CD4-positive, alpha-beta T cell (primary cell): Measurements from ENCODE around the gene FLT3LG. TPM values are rescaled to one million over a fixed set of nuclear protein-coding genes. Genes with fewer than 3 reads are reported as not detected.
"Not testable (repeated sequence)": the region's sequence is repeated elsewhere in the genome, so short reads cannot be mapped to it uniquely, and the experiment has no call there.

Source experiments
- ATAC-seq: fragments of 200-7000 bp; cut with Tn5 transposase; one replicate; pipeline ENCODE4 v1.10.0; 2022; ENCODE audit warnings: mild to moderate bottlenecking; ENCODE audit not compliant: poor library complexity
- CTCF ChIA-PET: fragments of 350-600 bp; sonication (Branson Sonifier 250); formaldehyde crosslinking; loops from one replicate; lab custom pipeline; 2021; ENCODE audit warnings: antibody characterized with exemption, inconsistent platforms; lab: Charles Lee
- POLR2A ChIA-PET: fragments of 350-600 bp; sonication (Branson Sonifier 250); formaldehyde crosslinking; loops from one replicate; lab custom pipeline; 2021; ENCODE audit warnings: antibody characterized with exemption, inconsistent platforms; lab: Charles Lee
- DNase-seq, 14 experiments: peaks; one replicate each; pipeline ENCODE4 v3.0.0-alpha.2; 2013 to 2020; ENCODE audit warnings: mixed read lengths in 2 of 14
- H3K27ac ChIP-seq, 2 donors: one replicate each; pipeline versions ENCODE4 v1.5.1 to v1.7.0; 2013; ENCODE audit warnings: low read length in 2 of 2, low read depth in 1 of 2, mild to moderate bottlenecking in 1 of 2
- H3K27me3 ChIP-seq, 2 experiments: 1 replicate in 1 of 2; 2 replicates in 1 of 2; pipeline versions ENCODE4 v1.6.1 to v1.7.0; 2013; ENCODE audit warnings: low read length in 2 of 2, control low read depth in 1 of 2, mild to moderate bottlenecking in 1 of 2, moderate library complexity in 1 of 2; ENCODE audit not compliant: insufficient read depth in 2 of 2, control insufficient read depth in 1 of 2
- H3K36me3 ChIP-seq: one replicate; pipeline ENCODE4 v1.6.1; 2013; ENCODE audit warnings: low read length, control low read depth; ENCODE audit not compliant: insufficient read depth
- H3K4me1 ChIP-seq: one replicate; pipeline ENCODE4 v1.6.1; 2013; ENCODE audit warnings: low read length, control low read depth; ENCODE audit not compliant: insufficient read depth
- H3K4me3 ChIP-seq: one replicate; pipeline ENCODE4 v1.5.1; 2013; ENCODE audit warnings: mild to moderate bottlenecking, low read length, moderate library complexity
- H3K9me3 ChIP-seq, 2 experiments: 1 replicate in 1 of 2; 2 replicates in 1 of 2; pipeline versions ENCODE4 v1.6.1 to v1.7.0; 2013; ENCODE audit warnings: low read length in 2 of 2, mild to moderate bottlenecking in 2 of 2, control low read depth in 1 of 2, moderate library complexity in 1 of 2; ENCODE audit not compliant: control insufficient read depth in 1 of 2, insufficient read depth in 1 of 2
- H3K27ac Mint-ChIP-seq: one replicate; pipeline ENCODE4 v1.8.0; 2020; ENCODE audit warnings: mixed read lengths
- H3K27me3 Mint-ChIP-seq: one replicate; pipeline ENCODE4 v1.8.0; 2021; ENCODE audit warnings: mixed read lengths
- H3K36me3 Mint-ChIP-seq: one replicate; pipeline ENCODE4 v1.8.0; 2021; ENCODE audit warnings: low read depth, mixed read lengths
- H3K4me1 Mint-ChIP-seq: one replicate; pipeline ENCODE4 v1.8.0; 2021; ENCODE audit warnings: low read depth, mixed read lengths
- H3K4me3 Mint-ChIP-seq: one replicate; pipeline ENCODE4 v1.8.0; 2020; ENCODE audit warnings: mild to moderate bottlenecking, mixed read lengths
- H3K9me3 Mint-ChIP-seq: one replicate; pipeline ENCODE4 v1.8.0; 2020; ENCODE audit warnings: mixed read lengths
- CTCF ChIP-seq: fragments of 200-600 bp; IDR thresholded peaks from one replicate; pipeline ENCODE4 v1.8.0; 2022; ENCODE audit warnings: antibody characterized with exemption, mild to moderate bottlenecking
- intact Hi-C, 2 experiments: fragments of 100-400 bp; cut with DNase I in 1 of 2; cut with micrococcal nuclease in 1 of 2; formaldehyde crosslinking; loops; one replicate each; pipeline versions ENCODE4 v1.15.1 to v1.9.0; 2023 to 2025; cut with DNase I, micrococcal nuclease
- total RNA-seq, 174 experiments: library from RNA in 2 of 174; stranded (reverse) in 2 of 174; gene quantifications; one replicate each; pipeline ENCODE4 v1.2.3 and lab custom pipeline; 2021 to 2026

FLT3LG gene
- total RNA-seq, 2 experiments from 2014 or later: 311 to 325 TPM

DNA sequence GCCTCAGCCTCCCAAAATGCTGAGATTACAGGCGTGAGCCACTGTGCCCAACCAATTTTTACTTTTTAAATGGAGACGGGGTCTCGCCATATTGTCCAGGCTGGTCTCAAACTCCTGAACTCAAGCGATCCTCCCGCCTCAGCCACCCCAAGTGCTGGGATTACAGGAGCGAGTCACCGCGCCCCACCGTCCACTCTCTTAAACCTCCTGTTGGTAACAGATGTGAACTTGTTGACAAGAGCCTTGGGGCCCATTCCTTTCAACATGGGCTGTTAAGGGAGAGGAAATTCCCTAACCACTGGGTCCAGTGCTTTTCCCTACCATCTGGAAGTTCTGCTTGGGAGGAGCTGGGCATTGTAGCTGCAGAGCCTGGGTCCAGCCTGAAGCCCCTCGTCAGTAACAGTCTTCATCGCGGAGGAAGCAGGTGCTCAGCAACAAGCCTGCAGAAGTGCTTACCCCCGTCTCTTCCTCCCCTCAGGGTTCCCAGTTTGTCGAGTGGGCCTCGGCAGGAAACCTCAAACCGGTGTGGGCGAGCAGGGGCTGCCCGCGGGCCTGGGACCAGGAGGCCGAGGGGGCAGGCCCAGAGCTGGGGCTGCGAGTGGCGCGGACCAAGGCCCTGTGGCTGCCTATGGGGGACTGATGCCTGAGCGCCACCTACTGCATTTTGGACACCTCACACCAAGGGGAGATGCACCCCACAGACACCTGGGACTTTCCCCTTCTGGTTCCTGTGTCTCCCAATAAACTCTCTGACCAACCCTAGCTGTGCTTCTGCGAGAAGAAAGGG, 4.0 kb upstream of the FLT3LG start:
- H3K27ac ChIP-seq: peak overlapping the region; percentile 86 to 96
- no peaks in the 10 kb centered on the region for H3K9me3 Mint-ChIP-seq
- H3K36me3 ChIP-seq: peaks cover 21% of the 10 kb centered on the region
- peak overlapping the region; percentile 98 for H3K27ac Mint-ChIP-seq
- DNase-seq: peak; percentile 54 to 97 (median 70)
- POLR2A ChIA-PET: interaction anchor here (0.6 to 6.4 kb wide), 17 partner anchors 9 to 208 kb away, joined by 3 to 120 read pairs (median 4); partner anchors contain the start of genes ALDH16A1, KASH5, PIH1D1 and PRMT1
- H3K4me3 Mint-ChIP-seq: peak overlapping the region; percentile 79
- H3K27me3 ChIP-seq: no peaks in the 10 kb centered on the region
- peak; percentile 74 for TF ChIP-seq CTCF
- intact Hi-C loops: loop anchor here (1.0 to 10.0 kb wide), 6 partner anchors 17 to 243 kb away; partner anchors contain the start of genes ALDH16A1 (in 1 of the 2), PRMT1 (in 1 of the 2) and RRAS (in 1 of the 2)
- CTCF ChIA-PET: interaction anchor here (0.6 to 2.4 kb wide), 26 partner anchors 12 to 1895 kb away, joined by 3 to 24 read pairs (median 4); partner anchors contain the start of genes ALDH16A1, GFY, PIH1D1 and RPS11
- no peak overlapping the region for H3K4me3 ChIP-seq
- peak; percentile 37 for ATAC-seq
- H3K27me3 Mint-ChIP-seq: no peaks in the 10 kb centered on the region
- H3K4me1 ChIP-seq: peaks cover 89% of the 10 kb centered on the region
- peaks cover 15% of the 10 kb centered on the region for H3K36me3 Mint-ChIP-seq
- peaks cover 49% of the 10 kb centered on the region for H3K4me1 Mint-ChIP-seq
- no peaks in the 10 kb centered on the region for H3K9me3 ChIP-seq

DNA sequence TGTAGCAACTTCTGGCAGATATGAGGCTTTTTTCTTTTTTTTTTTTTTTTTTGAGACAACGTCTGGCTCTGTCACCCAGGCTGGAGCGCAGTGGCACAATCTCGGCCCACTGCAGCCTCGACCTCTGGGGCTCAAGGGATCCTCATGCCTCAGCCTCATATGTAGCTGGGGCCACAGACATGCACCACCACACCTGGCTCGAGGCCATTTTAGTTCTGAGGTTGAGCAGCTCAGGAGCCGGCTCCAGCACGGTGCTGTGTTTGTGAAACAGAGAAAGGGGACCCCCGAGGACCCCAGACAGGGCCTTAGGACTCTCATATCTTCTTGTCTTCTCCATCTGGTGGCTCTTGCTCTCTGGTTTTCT, 3.4 kb upstream of the FLT3LG start:
- peak overlapping the region; percentile 79 for H3K4me3 Mint-ChIP-seq
- H3K4me1 ChIP-seq: peaks cover 83% of the 10 kb centered on the region
- H3K9me3 Mint-ChIP-seq: no peaks in the 10 kb centered on the region
- H3K27me3 Mint-ChIP-seq: no peaks in the 10 kb centered on the region
- peak overlapping the region; percentile 86 to 96 for H3K27ac ChIP-seq
- no peak for TF ChIP-seq CTCF
- H3K36me3 Mint-ChIP-seq: peaks cover 21% of the 10 kb centered on the region
- ATAC-seq (no peak), DNase-seq (no peak)
- peak overlapping the region; percentile 98 for H3K27ac Mint-ChIP-seq
- H3K4me3 ChIP-seq: no peak overlapping the region
- intact Hi-C loops: loop anchor here in 1 of 2 experiments (1.0 to 10.0 kb wide), 4 partner anchors 27 to 244 kb away; partner anchors contain the start of gene PRMT1
- H3K9me3 ChIP-seq: no peaks in the 10 kb centered on the region
- no peaks in the 10 kb centered on the region for H3K27me3 ChIP-seq
- H3K36me3 ChIP-seq: peaks cover 15% of the 10 kb centered on the region
- H3K4me1 Mint-ChIP-seq: peaks cover 54% of the 10 kb centered on the region
- ChIA-PET CTCF (interaction anchor here (0.6 to 2.4 kb wide), 25 partner anchors 13 to 245 kb away, joined by 3 to 24 read pairs (median 4); partner anchors contain the start of genes ALDH16A1, GFY, PIH1D1 and RPS11), POLR2A (interaction anchor here (0.6 to 6.4 kb wide), 13 partner anchors 13 to 207 kb away, joined by 3 to 120 read pairs (median 5); partner anchors contain the start of genes ALDH16A1, KASH5, PIH1D1 and PRMT1)

DNA sequence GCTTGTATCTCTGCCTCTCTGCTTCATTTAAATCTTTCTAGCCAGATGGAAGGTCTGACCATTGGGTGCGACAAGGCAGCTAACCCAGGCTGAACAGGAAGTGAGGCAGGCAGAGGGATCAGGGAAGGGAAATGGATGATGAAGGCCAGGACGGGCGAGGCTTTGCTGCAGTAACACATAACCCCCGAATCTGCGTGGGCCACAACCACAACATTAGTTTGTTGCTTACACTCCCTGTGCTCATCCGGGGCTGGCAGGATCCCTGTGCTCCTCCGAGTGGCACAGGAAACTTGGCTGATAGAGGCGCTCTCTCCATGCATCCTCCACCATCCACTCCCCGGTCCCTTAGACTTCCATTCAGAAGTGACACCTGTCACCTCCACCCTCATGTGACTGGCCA, 1.1 kb upstream of the FLT3LG start:
- H3K27me3 ChIP-seq: no peaks in the 10 kb centered on the region

GRCh38 chr19:49473501-49473867, 531 bp upstream of the FLT3LG start:
- DNase-seq: peak in 1 of 14 experiments; percentile 38
- H3K27me3 ChIP-seq, H3K9me3 ChIP-seq, ATAC-seq, H3K27me3 Mint-ChIP-seq, H3K9me3 Mint-ChIP-seq: not testable (repeated sequence)
- Histone ChIP-seq H3K4me1 (peaks cover 78% of the 10 kb centered on the region), H3K36me3 (peaks cover 16% of the 10 kb centered on the region), H3K27ac (peak overlapping the region; percentile 61 to 98), H3K4me3 (peak overlapping the region; percentile 97)
- ChIA-PET CTCF (interaction anchor here (0.6 to 3.1 kb wide), 22 partner anchors 15 to 252 kb away, joined by 3 to 20 read pairs (median 4); partner anchors contain the start of genes BCL2L12, IRF3, PIH1D1 and RPL13A), POLR2A (interaction anchor here (0.7 to 6.4 kb wide), 13 partner anchors 14 to 203 kb away, joined by 3 to 120 read pairs (median 3); partner anchors contain the start of genes ALDH16A1, PIH1D1, PRR12 and RPL13A)
- intact Hi-C loops: loop anchor here in 1 of 2 experiments (10.0 kb wide), 1 partner anchor 201 kb away; the partner anchor contains the start of gene PRMT1
- peak overlapping the region; percentile 100 for H3K4me3 Mint-ChIP-seq
- H3K4me1 Mint-ChIP-seq: peaks cover 64% of the 10 kb centered on the region
- peak overlapping the region; percentile 98 for H3K27ac Mint-ChIP-seq
- H3K36me3 Mint-ChIP-seq: peaks cover 41% of the 10 kb centered on the region

More for the DNA sequence above, 1.1 kb upstream of the FLT3LG start:
- H3K27ac ChIP-seq: peak overlapping the region; percentile 53 to 98
- Mint-ChIP-seq H3K9me3 (no peaks in the 10 kb centered on the region), H3K27me3 (no peaks in the 10 kb centered on the region), H3K36me3 (peaks cover 39% of the 10 kb centered on the region), H3K27ac (peak overlapping the region; percentile 98), H3K4me3 (peak overlapping the region; percentile 100), H3K4me1 (peaks cover 64% of the 10 kb centered on the region)
- CTCF ChIA-PET: interaction anchor here (0.9 to 3.1 kb wide), 8 partner anchors 22 to 192 kb away, joined by 3 to 20 read pairs (median 4); partner anchors contain the start of genes BCL2L12, IRF3 and PIH1D1
- no peaks in the 10 kb centered on the region for H3K9me3 ChIP-seq
- intact Hi-C loops: loop anchor here in 1 of 2 experiments (10.0 kb wide), 1 partner anchor 202 kb away; the partner anchor contains the start of gene PRMT1
- POLR2A ChIA-PET: interaction anchor here (0.7 to 6.4 kb wide), 11 partner anchors 14 to 1693 kb away, joined by 3 to 120 read pairs (median 3); partner anchors contain the start of genes ALDH16A1, PIH1D1, RPL13A and RRAS
- H3K4me3 ChIP-seq: no peak overlapping the region
- TF ChIP-seq CTCF: no peak
- DNase-seq: peak in 2 of 14 experiments; percentile 35 to 49
- no peak for ATAC-seq
- peaks cover 20% of the 10 kb centered on the region for H3K36me3 ChIP-seq
- peaks cover 79% of the 10 kb centered on the region for H3K4me1 ChIP-seq
